ENCODE measurements around the gene RDH14. TPM values are rescaled to one million over a fixed set of nuclear protein-coding genes. Genes with fewer than 3 reads are reported as not detected.

RDH14 gene
- 23.4 TPM for polyA plus RNA-seq (2013, experiment 1 of 2)
- 22.3 TPM for polyA plus RNA-seq (2013, experiment 2 of 2)

GRCh38 chr2:18560031-18560796 is at the start of gene RDH14:
Gene RDH14, minus strand, starts transcription at chr2:18560653. Its CDS starts 81 bp downstream, at chr2:18560572.
- Histone ChIP-seq H3K27ac (ENCODE audit: low read depth, low read length) (peak within 1 kb of the TSS; percentile 77), H3K4me1 (ENCODE audit: insufficient read depth, low read length) (peaks cover 14% of the 10 kb centered on the region; the same call in 1 of the 2 replicates), H3K27me3 (ENCODE audit: insufficient read depth, low read length) (no peaks in the 10 kb centered on the region), H3K36me3 (ENCODE audit: insufficient read depth, low read length) (peaks cover 20% of the 10 kb centered on the region), H3K9ac (ENCODE audit: low read depth, low read length) (peak within 1 kb of the TSS; percentile 85), H3K9me3 (ENCODE audit: insufficient read depth, low read depth, low read length) (no peaks in the 10 kb centered on the region), H3K4me3 (ENCODE audit: low read length) (peak within 1 kb of the TSS; percentile 87)
- WGBS, result under 1% methylated on average over 81 of the region's 81 CpGs

DNA sequence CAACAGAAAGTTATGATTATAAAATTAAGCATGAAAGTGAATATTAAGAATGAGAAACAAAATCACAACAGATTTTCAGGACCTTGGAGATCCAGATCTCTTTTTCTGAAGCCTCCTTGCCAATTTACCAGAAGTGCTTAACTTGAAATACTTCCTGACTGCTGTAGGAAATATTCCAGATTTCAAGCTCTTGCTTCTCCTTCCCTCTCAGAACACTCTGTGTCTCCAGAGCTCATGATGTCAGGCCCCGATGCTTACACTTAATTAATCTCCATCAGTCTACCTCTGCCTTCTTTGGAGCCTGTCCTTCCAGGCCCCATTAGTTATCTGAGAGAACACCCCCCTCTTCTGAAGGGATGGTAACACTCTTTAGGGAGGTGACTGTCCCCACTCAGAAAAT is 49.6 kb upstream of the RDH14 start:
- Histone ChIP-seq H3K36me3 (ENCODE audit: insufficient read depth, low read length) (no peaks in the 10 kb centered on the region), H3K27ac (ENCODE audit: low read depth, low read length) (no peak overlapping the region), H3K9ac (ENCODE audit: low read depth, low read length) (no peak overlapping the region), H3K4me3 (ENCODE audit: low read length) (no peak overlapping the region), H3K4me1 (ENCODE audit: insufficient read depth, low read length) (no peaks in the 10 kb centered on the region), H3K9me3 (ENCODE audit: insufficient read depth, low read depth, low read length) (no peaks in the 10 kb centered on the region), H3K27me3 (ENCODE audit: insufficient read depth, low read length) (no peaks in the 10 kb centered on the region)
- WGBS, result 96% methylated on average over 1 of the region's 1 CpG

- no peaks in the 10 kb centered on the region for H3K36me3 ChIP-seq (ENCODE audit: insufficient read depth, low read length)
- H3K4me1 ChIP-seq (ENCODE audit: insufficient read depth, low read length), result no peaks in the 10 kb centered on the region
- no peak overlapping the region for H3K9ac ChIP-seq (ENCODE audit: low read depth, low read length)
- H3K9me3 ChIP-seq (ENCODE audit: insufficient read depth, low read depth, low read length), result no peaks in the 10 kb centered on the region
- no peak overlapping the region for H3K27ac ChIP-seq (ENCODE audit: low read depth, low read length)
- no peaks in the 10 kb centered on the region for H3K27me3 ChIP-seq (ENCODE audit: insufficient read depth, low read length)
- no peak overlapping the region for H3K4me3 ChIP-seq (ENCODE audit: low read length)
These were observed 44.7 kb upstream of the RDH14 start for GRCh38 chr2:18605115-18605514.

GRCh38 chr2:18604531-18604885 is 44.1 kb upstream of the RDH14 start:
- 91% methylated on average over 2 of the region's 2 CpGs for WGBS
- Histone ChIP-seq H3K9ac (ENCODE audit: low read depth, low read length) (no peak overlapping the region), H3K36me3 (ENCODE audit: insufficient read depth, low read length) (no peaks in the 10 kb centered on the region)

GRCh38 chr2:18603854-18604530 is 43.5 kb upstream of the RDH14 start:
- H3K4me1 ChIP-seq (ENCODE audit: insufficient read depth, low read length), result no peaks in the 10 kb centered on the region
- WGBS, result 92% methylated on average over 3 of the region's 3 CpGs
- no peak overlapping the region for H3K4me3 ChIP-seq (ENCODE audit: low read length)
- H3K27ac ChIP-seq (ENCODE audit: low read depth, low read length), result no peak overlapping the region
- H3K36me3 ChIP-seq (ENCODE audit: insufficient read depth, low read length), result no peaks in the 10 kb centered on the region
- H3K9me3 ChIP-seq (ENCODE audit: insufficient read depth, low read depth, low read length), result no peaks in the 10 kb centered on the region
- H3K9ac ChIP-seq (ENCODE audit: low read depth, low read length), result no peak overlapping the region
- H3K27me3 ChIP-seq (ENCODE audit: insufficient read depth, low read length), result no peaks in the 10 kb centered on the region

More at GRCh38 chr2:18604531-18604885, 44.1 kb upstream of the RDH14 start:
- H3K4me1 ChIP-seq (ENCODE audit: insufficient read depth, low read length), result no peaks in the 10 kb centered on the region
- H3K4me3 ChIP-seq (ENCODE audit: low read length), result no peak overlapping the region
- H3K9me3 ChIP-seq (ENCODE audit: insufficient read depth, low read depth, low read length), result no peaks in the 10 kb centered on the region
- H3K27me3 ChIP-seq (ENCODE audit: insufficient read depth, low read length), result no peaks in the 10 kb centered on the region
- no peak overlapping the region for H3K27ac ChIP-seq (ENCODE audit: low read depth, low read length)

DNA sequence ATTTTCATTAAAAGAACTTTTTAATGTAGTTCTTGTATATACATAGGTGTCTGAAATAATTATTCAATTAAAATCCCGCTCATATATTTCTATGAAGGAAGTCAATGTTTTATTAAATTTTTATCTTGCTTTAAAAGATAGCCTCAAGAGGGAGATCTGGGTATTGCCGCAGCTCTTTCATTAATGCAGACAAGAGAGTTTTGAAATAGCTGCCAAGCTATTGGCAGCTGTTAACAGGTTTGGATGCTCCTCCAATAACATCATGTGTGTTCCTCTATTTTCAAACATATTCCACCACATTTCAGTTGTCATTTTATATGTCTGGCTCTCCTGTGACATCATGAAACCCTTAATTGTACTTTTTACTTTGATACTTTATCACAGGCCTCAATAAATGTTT is 41.8 kb upstream of the RDH14 start:
- Histone ChIP-seq H3K4me1 (ENCODE audit: insufficient read depth, low read length) (no peaks in the 10 kb centered on the region), H3K4me3 (ENCODE audit: low read length) (no peak overlapping the region), H3K27ac (ENCODE audit: low read depth, low read length) (no peak overlapping the region), H3K27me3 (ENCODE audit: insufficient read depth, low read length) (no peaks in the 10 kb centered on the region), H3K9me3 (ENCODE audit: insufficient read depth, low read depth, low read length) (no peaks in the 10 kb centered on the region), H3K36me3 (ENCODE audit: insufficient read depth, low read length) (no peaks in the 10 kb centered on the region), H3K9ac (ENCODE audit: low read depth, low read length) (no peak overlapping the region)
- WGBS, result 93% methylated on average over 1 of the region's 2 CpGs

DNA sequence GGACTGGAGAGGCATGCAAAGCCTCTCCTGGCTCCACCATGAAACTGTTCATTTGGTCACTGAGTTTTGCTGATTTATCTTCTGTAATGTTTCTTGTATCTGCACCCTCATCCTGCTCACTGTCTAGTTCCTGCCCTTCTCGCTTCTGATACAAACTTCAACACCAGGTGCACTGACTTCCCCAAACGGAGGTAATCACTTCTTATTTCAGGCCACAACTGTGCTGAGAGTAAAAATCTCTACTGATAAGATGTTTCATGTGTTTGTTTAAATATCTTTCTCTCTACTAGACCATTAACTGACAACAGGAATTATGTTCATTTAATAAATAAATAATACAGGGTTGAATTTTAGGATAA is 39.8 kb upstream of the RDH14 start:
- Histone ChIP-seq H3K9me3 (ENCODE audit: insufficient read depth, low read depth, low read length) (no peaks in the 10 kb centered on the region), H3K27me3 (ENCODE audit: insufficient read depth, low read length) (no peaks in the 10 kb centered on the region), H3K9ac (ENCODE audit: low read depth, low read length) (no peak overlapping the region), H3K27ac (ENCODE audit: low read depth, low read length) (no peak overlapping the region), H3K4me3 (ENCODE audit: low read length) (no peak overlapping the region), H3K36me3 (ENCODE audit: insufficient read depth, low read length) (no peaks in the 10 kb centered on the region), H3K4me1 (ENCODE audit: insufficient read depth, low read length) (no peaks in the 10 kb centered on the region)
- WGBS, result 93% methylated on average over 1 of the region's 2 CpGs

DNA sequence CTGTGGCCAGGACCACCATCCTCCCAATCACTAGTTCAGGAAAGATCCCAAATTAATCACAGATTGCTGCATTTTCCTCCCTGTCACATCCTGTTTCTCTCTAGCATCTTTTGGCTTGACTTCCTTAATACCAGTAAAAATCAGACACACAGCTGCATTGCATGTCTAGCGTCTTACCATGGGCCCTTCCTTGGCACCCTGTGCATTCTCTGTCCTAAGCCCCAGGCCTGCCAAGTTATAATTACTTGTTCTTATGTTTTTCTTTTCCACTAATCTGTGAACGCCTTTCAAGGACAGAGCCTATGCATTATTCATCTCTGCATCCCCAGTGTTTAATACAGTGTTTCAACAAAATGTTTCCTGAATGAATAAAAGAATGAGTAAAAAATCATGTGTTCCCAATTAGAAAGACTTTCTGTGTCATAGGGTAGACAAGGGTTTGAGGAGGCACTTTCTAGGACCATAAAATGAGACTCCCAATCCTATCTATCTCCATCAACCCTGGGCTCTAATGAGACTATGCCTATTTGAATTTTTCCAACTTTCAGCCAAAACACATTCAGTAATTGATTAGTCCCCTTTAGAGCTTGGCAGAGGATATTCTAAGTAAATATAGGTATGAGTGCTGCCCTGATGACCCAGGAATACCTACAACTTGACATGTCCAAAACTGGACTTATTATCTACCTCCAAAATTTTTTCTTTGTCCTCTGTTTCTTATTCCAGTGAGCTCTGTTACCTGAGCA is 39.2 kb upstream of the RDH14 start:
- WGBS, result 95% methylated on average over 2 of the region's 2 CpGs

DNA sequence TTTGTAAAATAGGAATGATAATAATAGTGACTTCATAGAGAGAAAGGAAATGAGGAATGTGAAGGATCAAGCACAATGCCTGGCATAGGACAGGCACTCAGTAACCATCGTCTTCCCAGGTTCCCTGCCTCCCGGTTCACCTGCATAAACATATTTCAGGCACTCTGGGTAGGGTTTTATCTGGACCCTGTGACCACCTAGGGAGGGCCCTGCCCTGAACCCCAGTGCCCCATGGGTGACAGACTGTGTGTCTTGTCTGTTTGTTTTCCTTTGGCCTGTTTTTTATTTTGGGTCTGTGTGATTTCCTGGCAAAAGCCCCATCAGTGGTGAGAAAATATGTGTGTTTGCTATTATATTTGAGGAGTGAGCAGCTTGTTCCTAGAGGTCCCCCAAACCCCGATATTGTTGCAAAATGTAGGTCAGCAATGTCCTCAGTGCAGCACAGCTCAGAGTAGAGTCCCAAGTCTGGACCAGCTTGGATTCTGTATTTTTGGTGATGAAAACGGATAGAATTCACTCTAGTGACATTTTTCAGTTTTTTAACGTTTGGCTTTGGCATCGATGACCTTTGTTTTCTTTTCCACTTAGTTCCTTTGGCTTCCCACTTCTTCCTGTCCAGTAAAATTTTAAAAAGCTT is 38.5 kb upstream of the RDH14 start:
- H3K9ac ChIP-seq (ENCODE audit: low read depth, low read length), result no peak overlapping the region
- no peaks in the 10 kb centered on the region for H3K36me3 ChIP-seq (ENCODE audit: insufficient read depth, low read length)
- no peaks in the 10 kb centered on the region for H3K9me3 ChIP-seq (ENCODE audit: insufficient read depth, low read depth, low read length)
- H3K27ac ChIP-seq (ENCODE audit: low read depth, low read length), result no peak overlapping the region
- 92% methylated on average over 6 of the region's 6 CpGs for WGBS
- no peak overlapping the region for H3K4me3 ChIP-seq (ENCODE audit: low read length)
- H3K27me3 ChIP-seq (ENCODE audit: insufficient read depth, low read length), result no peaks in the 10 kb centered on the region
- H3K4me1 ChIP-seq (ENCODE audit: insufficient read depth, low read length), result no peaks in the 10 kb centered on the region

More for the DNA sequence above, 39.2 kb upstream of the RDH14 start:
- no peak overlapping the region for H3K4me3 ChIP-seq (ENCODE audit: low read length)
- no peaks in the 10 kb centered on the region for H3K27me3 ChIP-seq (ENCODE audit: insufficient read depth, low read length)
- no peak overlapping the region for H3K27ac ChIP-seq (ENCODE audit: low read depth, low read length)
- H3K4me1 ChIP-seq (ENCODE audit: insufficient read depth, low read length), result no peaks in the 10 kb centered on the region
- no peaks in the 10 kb centered on the region for H3K36me3 ChIP-seq (ENCODE audit: insufficient read depth, low read length)
- H3K9me3 ChIP-seq (ENCODE audit: insufficient read depth, low read depth, low read length), result no peaks in the 10 kb centered on the region
- no peak overlapping the region for H3K9ac ChIP-seq (ENCODE audit: low read depth, low read length)

DNA sequence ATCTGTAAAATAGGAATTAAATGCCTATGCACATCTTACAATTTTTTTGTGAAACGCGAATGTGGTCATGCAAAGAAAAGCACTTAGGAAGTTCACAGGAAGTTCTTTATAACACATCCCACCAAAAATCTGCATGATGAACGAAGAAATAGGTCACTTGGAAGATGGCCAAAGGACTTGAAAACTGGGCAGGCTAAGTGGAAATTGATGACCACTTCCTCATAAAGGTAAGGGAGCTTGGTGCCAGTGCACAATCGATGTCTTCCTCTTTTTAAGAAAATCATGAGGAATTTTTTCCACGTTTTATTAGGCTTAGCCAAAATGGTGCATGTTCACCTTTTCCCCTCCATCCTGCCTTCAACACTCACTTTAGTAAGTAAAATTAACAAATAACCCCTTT is 37.2 kb upstream of the RDH14 start:
- H3K9me3 ChIP-seq (ENCODE audit: insufficient read depth, low read depth, low read length), result no peaks in the 10 kb centered on the region
- no peaks in the 10 kb centered on the region for H3K27me3 ChIP-seq (ENCODE audit: insufficient read depth, low read length)
- no peak overlapping the region for H3K4me3 ChIP-seq (ENCODE audit: low read length)
- no peak overlapping the region for H3K9ac ChIP-seq (ENCODE audit: low read depth, low read length)
- WGBS, result 88% methylated on average over 5 of the region's 5 CpGs
- H3K4me1 ChIP-seq (ENCODE audit: insufficient read depth, low read length), result no peaks in the 10 kb centered on the region
- H3K27ac ChIP-seq (ENCODE audit: low read depth, low read length), result no peak overlapping the region
- H3K36me3 ChIP-seq (ENCODE audit: insufficient read depth, low read length), result no peaks in the 10 kb centered on the region

DNA sequence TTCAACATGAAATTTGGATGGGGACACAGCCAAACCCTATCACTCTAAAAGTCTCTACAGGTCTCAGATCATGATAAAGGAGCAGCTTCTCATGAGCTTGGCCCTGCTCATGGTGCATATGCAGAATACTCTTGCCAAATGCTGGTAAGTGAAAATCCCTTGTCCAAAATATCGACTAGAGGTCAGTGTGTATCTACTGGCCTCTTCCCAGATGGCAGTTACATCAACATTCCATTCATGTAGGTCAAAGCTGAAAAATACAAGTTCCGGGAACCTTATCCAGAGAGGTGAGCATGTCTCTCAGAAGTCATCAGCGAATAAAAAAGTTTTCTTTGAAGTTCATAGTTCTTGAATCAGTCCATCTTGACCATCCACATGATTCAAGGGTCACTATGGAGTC is 36.5 kb upstream of the RDH14 start:
- no peak overlapping the region for H3K4me3 ChIP-seq (ENCODE audit: low read length)
- no peak overlapping the region for H3K27ac ChIP-seq (ENCODE audit: low read depth, low read length)
- H3K9ac ChIP-seq (ENCODE audit: low read depth, low read length), result no peak overlapping the region
- no peaks in the 10 kb centered on the region for H3K9me3 ChIP-seq (ENCODE audit: insufficient read depth, low read depth, low read length)
- H3K36me3 ChIP-seq (ENCODE audit: insufficient read depth, low read length), result no peaks in the 10 kb centered on the region
- H3K27me3 ChIP-seq (ENCODE audit: insufficient read depth, low read length), result no peaks in the 10 kb centered on the region
- no peaks in the 10 kb centered on the region for H3K4me1 ChIP-seq (ENCODE audit: insufficient read depth, low read length)
- 95% methylated on average over 3 of the region's 3 CpGs for WGBS

All from HUES64 (cell line).